CD4-positive, alpha-beta T cell (primary cell): ENCODE data around the gene NOS3. TPM values are rescaled to one million over a fixed set of nuclear protein-coding genes. Genes with fewer than 3 reads are reported as not detected.

Experiments
- ATAC-seq: fragments of 200-7000 bp; cut with Tn5 transposase; one replicate; pipeline ENCODE4 v1.10.0; 2022; ENCODE audit warnings: mild to moderate bottlenecking; ENCODE audit not compliant: poor library complexity
- CTCF ChIA-PET: fragments of 350-600 bp; sonication (Branson Sonifier 250); formaldehyde crosslinking; loops from one replicate; lab custom pipeline; 2021; ENCODE audit warnings: antibody characterized with exemption, inconsistent platforms; lab: Charles Lee
- POLR2A ChIA-PET: fragments of 350-600 bp; sonication (Branson Sonifier 250); formaldehyde crosslinking; loops from one replicate; lab custom pipeline; 2021; ENCODE audit warnings: antibody characterized with exemption, inconsistent platforms; lab: Charles Lee
- DNase-seq, 14 experiments: peaks; one replicate each; pipeline ENCODE4 v3.0.0-alpha.2; 2013 to 2020; ENCODE audit warnings: mixed read lengths in 2 of 14
- H3K27ac ChIP-seq, 2 donors: one replicate each; pipeline versions ENCODE4 v1.5.1 to v1.7.0; 2013; ENCODE audit warnings: low read length in 2 of 2, low read depth in 1 of 2, mild to moderate bottlenecking in 1 of 2
- H3K27me3 ChIP-seq, 2 experiments: 1 replicate in 1 of 2; 2 replicates in 1 of 2; pipeline versions ENCODE4 v1.6.1 to v1.7.0; 2013; ENCODE audit warnings: low read length in 2 of 2, control low read depth in 1 of 2, mild to moderate bottlenecking in 1 of 2, moderate library complexity in 1 of 2; ENCODE audit not compliant: insufficient read depth in 2 of 2, control insufficient read depth in 1 of 2
- H3K36me3 ChIP-seq: one replicate; pipeline ENCODE4 v1.6.1; 2013; ENCODE audit warnings: low read length, control low read depth; ENCODE audit not compliant: insufficient read depth
- H3K4me1 ChIP-seq: one replicate; pipeline ENCODE4 v1.6.1; 2013; ENCODE audit warnings: low read length, control low read depth; ENCODE audit not compliant: insufficient read depth
- H3K4me3 ChIP-seq: one replicate; pipeline ENCODE4 v1.5.1; 2013; ENCODE audit warnings: mild to moderate bottlenecking, low read length, moderate library complexity
- H3K9me3 ChIP-seq, 2 experiments: 1 replicate in 1 of 2; 2 replicates in 1 of 2; pipeline versions ENCODE4 v1.6.1 to v1.7.0; 2013; ENCODE audit warnings: low read length in 2 of 2, mild to moderate bottlenecking in 2 of 2, control low read depth in 1 of 2, moderate library complexity in 1 of 2; ENCODE audit not compliant: control insufficient read depth in 1 of 2, insufficient read depth in 1 of 2
- H3K27ac Mint-ChIP-seq: one replicate; pipeline ENCODE4 v1.8.0; 2020; ENCODE audit warnings: mixed read lengths
- H3K27me3 Mint-ChIP-seq: one replicate; pipeline ENCODE4 v1.8.0; 2021; ENCODE audit warnings: mixed read lengths
- H3K36me3 Mint-ChIP-seq: one replicate; pipeline ENCODE4 v1.8.0; 2021; ENCODE audit warnings: low read depth, mixed read lengths
- H3K4me1 Mint-ChIP-seq: one replicate; pipeline ENCODE4 v1.8.0; 2021; ENCODE audit warnings: low read depth, mixed read lengths
- H3K4me3 Mint-ChIP-seq: one replicate; pipeline ENCODE4 v1.8.0; 2020; ENCODE audit warnings: mild to moderate bottlenecking, mixed read lengths
- H3K9me3 Mint-ChIP-seq: one replicate; pipeline ENCODE4 v1.8.0; 2020; ENCODE audit warnings: mixed read lengths
- CTCF ChIP-seq: fragments of 200-600 bp; IDR thresholded peaks from one replicate; pipeline ENCODE4 v1.8.0; 2022; ENCODE audit warnings: antibody characterized with exemption, mild to moderate bottlenecking
- intact Hi-C, 2 experiments: fragments of 100-400 bp; cut with DNase I in 1 of 2; cut with micrococcal nuclease in 1 of 2; formaldehyde crosslinking; loops; one replicate each; pipeline versions ENCODE4 v1.15.1 to v1.9.0; 2023 to 2025; cut with DNase I, micrococcal nuclease
- total RNA-seq, 174 experiments: library from RNA in 2 of 174; stranded (reverse) in 2 of 174; gene quantifications; one replicate each; pipeline ENCODE4 v1.2.3 and lab custom pipeline; 2021 to 2026

Gene NOS3
- total RNA-seq, 2 experiments from 2014 or later: 3.9 to 7.1 TPM

GRCh38 chr7:150953061-150953997 is 37.5 kb upstream of the NOS3 start:
- ChIA-PET POLR2A (no interaction called here), CTCF (no interaction called here)
- DNase-seq: no peak
- intact Hi-C loops: no loop called here
- Histone ChIP-seq H3K27me3 (peaks cover 18 to 20% of the 10 kb centered on the region in 2 experiments), H3K4me1 (no peaks in the 10 kb centered on the region), H3K36me3 (no peaks in the 10 kb centered on the region), H3K4me3 (no peak overlapping the region), H3K27ac (no peak overlapping the region), H3K9me3 (peaks cover 0 to 17% of the 10 kb centered on the region in 2 experiments)
- Mint-ChIP-seq H3K4me1 (peaks cover 5% of the 10 kb centered on the region), H3K4me3 (no peak overlapping the region), H3K27ac (no peak overlapping the region), H3K36me3 (peaks cover 4% of the 10 kb centered on the region), H3K27me3 (peaks cover 33% of the 10 kb centered on the region), H3K9me3 (no peaks in the 10 kb centered on the region)
- no peak for ATAC-seq
- TF ChIP-seq CTCF: no peak

DNA sequence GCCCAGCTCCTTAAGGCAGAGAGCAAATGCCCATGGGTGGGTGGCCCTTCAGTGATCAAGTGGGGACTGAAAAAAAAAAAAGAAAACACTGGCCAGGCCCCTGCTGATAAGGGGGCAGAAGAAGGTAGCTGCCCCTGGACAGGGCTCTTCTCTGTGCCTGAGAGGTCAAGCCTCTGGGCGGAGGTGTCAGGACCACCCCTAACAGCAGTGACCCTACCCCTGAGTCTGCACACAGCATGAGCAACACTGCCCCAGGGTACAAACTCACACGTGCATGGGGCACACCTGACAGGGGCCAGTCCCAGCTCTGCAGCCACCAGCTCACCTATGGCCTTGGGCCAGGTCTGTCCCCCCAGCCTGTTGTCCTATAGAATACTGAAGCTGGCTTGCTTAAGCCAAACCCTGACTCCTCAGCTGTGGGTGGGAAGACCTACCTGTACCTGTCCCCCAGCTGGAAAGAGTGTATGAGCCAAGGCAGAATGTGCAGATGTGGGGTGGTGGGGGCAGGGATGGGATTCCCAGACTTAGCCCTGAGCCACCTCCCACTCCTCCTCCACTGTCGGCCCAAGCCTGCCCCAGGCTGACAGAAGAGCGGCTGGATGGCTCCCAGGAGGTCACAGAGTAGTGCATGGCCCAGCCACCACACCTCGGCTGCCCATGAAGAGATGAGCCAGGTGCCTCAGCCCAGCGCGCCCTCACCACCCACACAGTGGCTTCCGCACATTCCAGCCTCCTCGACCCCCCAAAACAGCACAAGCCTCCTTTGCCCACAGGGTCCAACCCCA is 36.4 kb upstream of the NOS3 start:
- DNase-seq (no peak), ATAC-seq (no peak)
- POLR2A ChIA-PET: no interaction called here
- Mint-ChIP-seq H3K4me1 (peaks cover 16% of the 10 kb centered on the region), H3K9me3 (no peaks in the 10 kb centered on the region), H3K4me3 (no peak overlapping the region), H3K27ac (no peak overlapping the region), H3K27me3 (peaks cover 38% of the 10 kb centered on the region), H3K36me3 (peaks cover 3% of the 10 kb centered on the region)
- Histone ChIP-seq H3K4me1 (no peaks in the 10 kb centered on the region), H3K9me3 (peaks cover 0 to 21% of the 10 kb centered on the region in 2 experiments), H3K27ac (no peak overlapping the region), H3K27me3 (peaks cover 24 to 31% of the 10 kb centered on the region in 2 experiments), H3K4me3 (no peak overlapping the region), H3K36me3 (no peaks in the 10 kb centered on the region)
- no peak for TF ChIP-seq CTCF
- CTCF ChIA-PET: no interaction called here
- intact Hi-C loops: no loop called here

GRCh38 chr7:150954986-150955518 is 35.8 kb upstream of the NOS3 start:
- CTCF ChIA-PET: no interaction called here

More at GRCh38 chr7:150954986-150955518, 35.8 kb upstream of the NOS3 start:
- H3K36me3 ChIP-seq: no peaks in the 10 kb centered on the region
- H3K4me3 Mint-ChIP-seq: no peak overlapping the region
- H3K9me3 Mint-ChIP-seq: no peaks in the 10 kb centered on the region
- peaks cover 22% of the 10 kb centered on the region for H3K4me1 Mint-ChIP-seq
- ATAC-seq (no peak), DNase-seq (no peak)
- peaks cover 6% of the 10 kb centered on the region for H3K4me1 ChIP-seq
- peaks cover 27 to 33% of the 10 kb centered on the region in 2 experiments for H3K27me3 ChIP-seq
- peaks cover 0 to 25% of the 10 kb centered on the region in 2 experiments for H3K9me3 ChIP-seq
- no peak overlapping the region for H3K27ac ChIP-seq
- H3K4me3 ChIP-seq: no peak overlapping the region
- POLR2A ChIA-PET: no interaction called here
- intact Hi-C loops: loop anchor here in 1 of 2 experiments (5.0 kb wide), 1 partner anchor 48 kb away; no protein-coding TSS in a partner anchor
- no peak overlapping the region for H3K27ac Mint-ChIP-seq
- no peaks in the 10 kb centered on the region for H3K36me3 Mint-ChIP-seq
- H3K27me3 Mint-ChIP-seq: peaks cover 42% of the 10 kb centered on the region
- no peak for TF ChIP-seq CTCF
